Colonic mucosa (tissue), 4 donors: ENCODE measurements around the gene LILRA1. TPM values are rescaled to one million over a fixed set of nuclear protein-coding genes. Genes with fewer than 3 reads are reported as not detected.
"Not testable (repeated sequence)": the region's sequence is repeated elsewhere in the genome, so short reads cannot be mapped to it uniquely, and the experiment has no call there.

Source experiments
- DNase-seq: peaks from one replicate; pipeline ENCODE4 v3.0.0-alpha.2; 2020
- H3K27ac ChIP-seq: fragments of 200-600 bp; one replicate; pipeline ENCODE4 v1.8.0; 2021
- H3K27me3 ChIP-seq: fragments of 200-600 bp; one replicate; pipeline ENCODE4 v1.8.0; 2021
- H3K36me3 ChIP-seq: fragments of 200-600 bp; one replicate; pipeline ENCODE4 v1.8.0; 2021
- H3K4me1 ChIP-seq: fragments of 200-600 bp; one replicate; pipeline ENCODE4 v1.8.0; 2021; ENCODE audit warnings: mild to moderate bottlenecking
- H3K4me3 ChIP-seq: fragments of 200-600 bp; one replicate; pipeline ENCODE4 v1.8.0; 2021
- H3K9ac ChIP-seq, 2 donors: one replicate each; pipeline ENCODE4 v1.7.0; 2013; ENCODE audit warnings: control low read depth in 2 of 2, low read depth in 2 of 2, low read length in 2 of 2
- H3K9me3 ChIP-seq: fragments of 200-600 bp; one replicate; pipeline ENCODE4 v1.8.0; 2021
- CTCF ChIP-seq: fragments of 200-600 bp; IDR thresholded peaks from one replicate; pipeline ENCODE4 v1.8.0; 2022; ENCODE audit warnings: antibody characterized with exemption, mild to moderate bottlenecking
- intact Hi-C: fragments of 100-400 bp; cut with DNase I; formaldehyde crosslinking; loops from one replicate; pipeline ENCODE4 v1.14.1; 2022
- total RNA-seq, 2 donors: library from RNA; stranded (reverse); fragmentation: NEBNext Ultra II Directional in 1 of 2; extraction: Animal tissue kit (Norgen Biotek cat#: 25700) in 1 of 2; gene quantifications; one replicate each; pipeline ENCODE4 v1.2.1, GENCODE V29; 2021
- donor health status: healthy.
- donor health status: DM: no; HTN: no; CAD: no.
- donor health status: DM: no; HTN: no; CAD: no.

Gene LILRA1
- total RNA-seq, 2 donors from 2014 or later = 0.15 to 0.50 TPM

DNA sequence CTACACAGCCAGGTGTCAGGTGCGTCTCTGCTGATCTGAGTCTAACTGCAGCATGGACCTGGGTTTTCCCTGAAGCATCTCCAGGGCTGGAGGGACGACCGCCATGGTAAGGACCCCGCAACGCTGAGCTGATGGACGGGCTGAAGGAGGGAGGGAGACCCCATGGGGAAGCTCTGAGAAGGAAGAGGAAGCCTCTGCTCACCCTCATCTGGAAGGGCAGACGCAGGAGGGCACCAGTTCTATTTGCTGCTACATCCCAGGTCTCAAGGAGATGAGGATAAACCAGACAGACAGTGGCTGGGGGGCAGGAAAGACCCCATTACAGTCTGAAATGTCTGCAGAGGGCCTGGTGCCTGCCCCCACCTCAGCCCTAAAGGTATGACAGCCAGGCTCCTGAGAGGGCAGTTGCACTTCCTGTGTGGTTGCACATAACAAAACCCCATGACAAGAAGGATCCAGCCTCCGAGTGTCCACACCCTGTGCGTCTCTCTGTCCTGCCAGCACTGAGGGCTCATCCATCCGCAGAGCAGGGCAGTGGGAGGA lies 20.0 kb upstream of the LILRA1 start, which contains the start of gene LILRA2:
Gene LILRA2, plus strand, starts transcription at position 461 of the 543 bp plus-strand sequence. CDS start 89 bp downstream, outside the sequence.
- no peak within 1 kb of the TSS for H3K9ac ChIP-seq
- no peaks in the 10 kb centered on the region for H3K36me3 ChIP-seq
- H3K27ac ChIP-seq = no peak within 1 kb of the TSS
- no peak for TF ChIP-seq CTCF
- DNase-seq = no peak
- H3K4me3 ChIP-seq = no peak within 1 kb of the TSS
- intact Hi-C loops = loop anchor here (10.0 kb wide), 1 partner anchor 279 kb away; no protein-coding TSS in a partner anchor
- H3K27me3 ChIP-seq = no peaks in the 10 kb centered on the region
- no peaks in the 10 kb centered on the region for H3K4me1 ChIP-seq
- H3K9me3 ChIP-seq = no peaks in the 10 kb centered on the region

DNA sequence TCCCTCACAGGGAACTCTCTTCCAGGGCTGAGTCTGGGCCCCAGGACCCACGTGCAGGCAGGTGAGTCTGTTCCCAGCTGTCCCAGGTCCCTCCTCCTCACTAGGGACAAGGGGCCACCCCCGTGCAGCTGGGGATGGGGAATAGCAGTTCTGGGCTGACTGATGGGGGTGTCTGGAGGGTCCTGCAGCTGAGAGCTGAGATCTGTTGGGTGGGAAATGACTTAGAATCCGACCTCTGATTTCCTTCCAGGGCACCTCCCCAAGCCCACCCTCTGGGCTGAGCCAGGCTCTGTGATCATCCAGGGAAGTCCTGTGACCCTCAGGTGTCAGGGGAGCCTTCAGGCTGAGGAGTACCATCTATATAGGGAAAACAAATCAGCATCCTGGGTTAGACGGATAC lies 19.4 kb upstream of the LILRA1 start:
- TF ChIP-seq CTCF = no peak
- Histone ChIP-seq H3K27ac (no peak overlapping the region), H3K9ac (no peak overlapping the region), H3K4me1 (no peaks in the 10 kb centered on the region), H3K4me3 (no peak overlapping the region), H3K9me3 (no peaks in the 10 kb centered on the region), H3K36me3 (no peaks in the 10 kb centered on the region), H3K27me3 (no peaks in the 10 kb centered on the region)
- no peak for DNase-seq
- intact Hi-C loops = loop anchor here (10.0 kb wide), 1 partner anchor 279 kb away; no protein-coding TSS in a partner anchor

DNA sequence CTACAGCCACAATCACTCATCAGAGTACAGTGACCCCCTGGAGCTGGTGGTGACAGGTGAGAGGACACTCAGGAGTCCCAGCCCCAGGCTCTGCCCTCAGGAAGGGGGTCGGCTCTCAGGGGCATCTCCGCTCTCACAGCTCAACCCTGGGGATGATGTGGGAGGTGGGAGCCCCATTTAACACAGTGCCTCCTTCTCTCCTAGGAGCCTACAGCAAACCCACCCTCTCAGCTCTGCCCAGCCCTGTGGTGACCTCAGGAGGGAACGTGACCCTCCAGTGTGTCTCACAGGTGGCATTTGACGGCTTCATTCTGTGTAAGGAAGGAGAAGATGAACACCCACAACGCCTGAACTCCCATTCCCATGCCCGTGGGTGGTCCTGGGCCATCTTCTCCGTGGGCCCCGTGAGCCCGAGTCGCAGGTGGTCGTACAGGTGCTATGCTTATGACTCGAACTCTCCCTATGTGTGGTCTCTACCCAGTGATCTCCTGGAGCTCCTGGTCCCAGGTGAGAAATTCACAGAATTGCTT lies 18.8 kb upstream of the LILRA1 start:
- no peak overlapping the region for H3K4me3 ChIP-seq
- intact Hi-C loops = loop anchor here (10.0 kb wide), 1 partner anchor 280 kb away; no protein-coding TSS in a partner anchor
- H3K36me3 ChIP-seq = no peaks in the 10 kb centered on the region
- no peak for TF ChIP-seq CTCF
- no peak overlapping the region for H3K27ac ChIP-seq
- H3K27me3 ChIP-seq = no peaks in the 10 kb centered on the region
- no peaks in the 10 kb centered on the region for H3K4me1 ChIP-seq
- no peak overlapping the region for H3K9ac ChIP-seq
- no peaks in the 10 kb centered on the region for H3K9me3 ChIP-seq
- no peak for DNase-seq

DNA sequence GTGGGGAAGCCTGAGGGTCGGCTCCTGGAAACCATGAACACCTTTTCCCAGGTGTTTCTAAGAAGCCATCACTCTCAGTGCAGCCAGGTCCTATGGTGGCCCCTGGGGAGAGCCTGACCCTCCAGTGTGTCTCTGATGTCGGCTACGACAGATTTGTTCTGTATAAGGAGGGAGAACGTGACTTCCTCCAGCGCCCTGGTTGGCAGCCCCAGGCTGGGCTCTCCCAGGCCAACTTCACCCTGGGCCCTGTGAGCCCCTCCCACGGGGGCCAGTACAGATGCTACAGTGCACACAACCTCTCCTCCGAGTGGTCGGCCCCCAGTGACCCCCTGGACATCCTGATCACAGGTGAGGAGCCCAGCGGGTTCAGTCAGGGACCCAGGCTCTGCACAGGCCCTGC lies 18.2 kb upstream of the LILRA1 start:
- not testable (repeated sequence) for H3K9ac ChIP-seq, H3K27me3 ChIP-seq, H3K9me3 ChIP-seq, H3K4me1 ChIP-seq, H3K36me3 ChIP-seq, DNase-seq, H3K4me3 ChIP-seq, H3K27ac ChIP-seq
- intact Hi-C loops = loop anchor here (10.0 kb wide), 1 partner anchor 280 kb away; no protein-coding TSS in a partner anchor

GRCh38 chr19:54576411-54576976 lies 16.9 kb upstream of the LILRA1 start:
- no peak for DNase-seq
- Histone ChIP-seq H3K36me3 (no peaks in the 10 kb centered on the region), H3K27me3 (no peaks in the 10 kb centered on the region), H3K9ac (no peak overlapping the region), H3K9me3 (no peaks in the 10 kb centered on the region), H3K4me3 (no peak overlapping the region), H3K4me1 (no peaks in the 10 kb centered on the region), H3K27ac (no peak overlapping the region)
- no peak for TF ChIP-seq CTCF
- intact Hi-C loops = loop anchor here (10.0 kb wide), 1 partner anchor 282 kb away; no protein-coding TSS in a partner anchor

DNA sequence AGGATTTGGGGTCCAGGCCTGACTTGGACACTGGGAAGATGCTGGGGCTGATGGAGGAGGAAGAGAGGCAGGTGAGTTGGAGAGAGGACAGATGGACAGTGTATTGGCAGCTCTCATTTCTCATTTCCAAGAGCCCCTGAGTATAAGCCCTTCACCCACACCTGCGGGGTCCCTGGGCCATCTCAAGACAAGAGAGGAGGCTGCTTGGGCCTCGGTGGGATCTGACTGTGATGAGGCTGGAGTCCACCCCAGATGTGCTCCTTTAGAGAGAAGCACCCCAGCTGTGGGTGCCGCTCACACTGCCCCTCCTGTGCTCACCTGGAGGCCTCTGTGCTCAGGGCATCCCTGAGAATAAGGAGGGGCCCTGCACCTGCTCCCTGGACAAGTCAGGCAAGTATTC lies 16.1 kb upstream of the LILRA1 start:
- no peaks in the 10 kb centered on the region for H3K9me3 ChIP-seq
- DNase-seq = no peak
- no peak for TF ChIP-seq CTCF
- intact Hi-C loops = loop anchor here (10.0 kb wide), 1 partner anchor 283 kb away; no protein-coding TSS in a partner anchor
- no peak overlapping the region for H3K27ac ChIP-seq
- no peak overlapping the region for H3K9ac ChIP-seq
- H3K27me3 ChIP-seq = no peaks in the 10 kb centered on the region
- H3K4me3 ChIP-seq = no peak overlapping the region
- H3K4me1 ChIP-seq = no peaks in the 10 kb centered on the region
- no peaks in the 10 kb centered on the region for H3K36me3 ChIP-seq

DNA sequence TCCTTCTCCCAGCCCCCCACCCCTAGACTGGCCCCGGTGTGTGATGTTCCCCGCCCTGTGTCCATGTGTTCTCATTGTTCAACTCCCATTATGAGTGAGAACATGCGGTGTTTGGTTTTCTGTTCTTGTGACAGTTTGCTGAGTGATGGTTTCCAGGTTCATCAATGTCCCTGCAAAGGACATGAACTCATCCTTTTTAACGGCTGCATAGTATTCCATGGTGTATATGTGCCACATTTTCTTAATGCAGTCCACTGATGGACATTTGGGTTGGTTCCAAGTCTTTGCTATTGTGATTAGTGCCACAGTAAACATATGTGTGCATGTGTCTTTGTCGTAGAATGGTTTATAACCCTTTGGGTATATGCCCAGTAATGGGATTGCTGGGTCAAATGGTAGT lies 15.2 kb upstream of the LILRA1 start:
- H3K36me3 ChIP-seq, H3K9ac ChIP-seq, H3K4me1 ChIP-seq, H3K4me3 ChIP-seq, H3K27ac ChIP-seq, DNase-seq, H3K27me3 ChIP-seq, H3K9me3 ChIP-seq: not testable (repeated sequence)
- intact Hi-C loops = loop anchor here (10.0 kb wide), 1 partner anchor 283 kb away; no protein-coding TSS in a partner anchor
